ENCODE measurements around the gene SSH2. TPM values are rescaled to one million over a fixed set of nuclear protein-coding genes. Genes with fewer than 3 reads are reported as not detected.

Gene SSH2
- total RNA-seq, 1 experiment from 2014 or later = 14.6 TPM

- H3K79me2 ChIP-seq (ENCODE audit: insufficient read depth, low read length) = no peaks in the 10 kb centered on the region
- no peaks in the 10 kb centered on the region for H3K9me3 ChIP-seq (ENCODE audit: control insufficient read depth, low read depth, low read length)
- peak overlapping the region; percentile 74 to 84 for H3K4me3 Mint-ChIP-seq
- H3K4me2 ChIP-seq (ENCODE audit: insufficient read depth, insufficient read length, low read length) = no peak overlapping the region
- H3K23ac ChIP-seq (ENCODE audit: insufficient read length, low read depth, low read length) = no peak overlapping the region
- TF ChIP-seq, protein P1, sequence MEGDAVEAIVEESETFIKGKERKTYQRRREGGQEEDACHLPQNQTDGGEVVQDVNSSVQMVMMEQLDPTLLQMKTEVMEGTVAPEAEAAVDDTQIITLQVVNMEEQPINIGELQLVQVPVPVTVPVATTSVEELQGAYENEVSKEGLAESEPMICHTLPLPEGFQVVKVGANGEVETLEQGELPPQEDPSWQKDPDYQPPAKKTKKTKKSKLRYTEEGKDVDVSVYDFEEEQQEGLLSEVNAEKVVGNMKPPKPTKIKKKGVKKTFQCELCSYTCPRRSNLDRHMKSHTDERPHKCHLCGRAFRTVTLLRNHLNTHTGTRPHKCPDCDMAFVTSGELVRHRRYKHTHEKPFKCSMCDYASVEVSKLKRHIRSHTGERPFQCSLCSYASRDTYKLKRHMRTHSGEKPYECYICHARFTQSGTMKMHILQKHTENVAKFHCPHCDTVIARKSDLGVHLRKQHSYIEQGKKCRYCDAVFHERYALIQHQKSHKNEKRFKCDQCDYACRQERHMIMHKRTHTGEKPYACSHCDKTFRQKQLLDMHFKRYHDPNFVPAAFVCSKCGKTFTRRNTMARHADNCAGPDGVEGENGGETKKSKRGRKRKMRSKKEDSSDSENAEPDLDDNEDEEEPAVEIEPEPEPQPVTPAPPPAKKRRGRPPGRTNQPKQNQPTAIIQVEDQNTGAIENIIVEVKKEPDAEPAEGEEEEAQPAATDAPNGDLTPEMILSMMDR (conservative IDR thresholded peaks at IDR 0.05) = no peak
- peaks cover 2% of the 10 kb centered on the region; the same call in 1 of the 2 replicates for H3K27me3 ChIP-seq (ENCODE audit: insufficient read depth, low read length)
- no peak overlapping the region for H3K27ac ChIP-seq (ENCODE audit: insufficient read length, low read depth, low read length)
- no peak overlapping the region for H2BK12ac ChIP-seq (ENCODE audit: insufficient read length, low read depth, low read length)
- H3K79me1 ChIP-seq (ENCODE audit: insufficient read depth, low read depth, low read length, poor library complexity, severe bottlenecking) = no peaks in the 10 kb centered on the region
- peaks cover 66% of the 10 kb centered on the region for H3K27me3 Mint-ChIP-seq (ENCODE audit: low read depth)
- H3K23me2 ChIP-seq (ENCODE audit: insufficient read length, low read depth, low read length, poor library complexity, severe bottlenecking) = peaks cover 11% of the 10 kb centered on the region
- H4K20me1 ChIP-seq (ENCODE audit: control insufficient read depth, insufficient read depth, insufficient read length) = no peaks in the 10 kb centered on the region
- no peak overlapping the region for H4K5ac ChIP-seq (ENCODE audit: insufficient read length, low read depth, low read length)
- no peak overlapping the region for H4K8ac ChIP-seq (replicated peaks; ENCODE audit: insufficient read length, low read depth, low read length)
- no peak overlapping the region for H3T11ph ChIP-seq (ENCODE audit: low read length)
- H2BK5ac ChIP-seq (ENCODE audit: insufficient read length, low read length) = no peak overlapping the region
- no peak overlapping the region for H2AFZ ChIP-seq (ENCODE audit: low read length)
- no peak overlapping the region for H3K9ac ChIP-seq (ENCODE audit: extremely low read depth, insufficient read length, low read length)
- H4K91ac ChIP-seq (ENCODE audit: insufficient read length, low read depth, low read length) = no peak overlapping the region
- no peak overlapping the region for H2BK15ac ChIP-seq (ENCODE audit: low read depth, low read length)
- H3K36me3 Mint-ChIP-seq (ENCODE audit: insufficient read depth in 1 of 3, low read depth in 3 of 3) = no peaks in the 10 kb centered on the region
- H3K4me1 Mint-ChIP-seq = peaks cover 41 to 63% of the 10 kb centered on the region in 2 experiments
- peak overlapping the region in 1 of 3 experiments; percentile 75; a peak in 1 of 7 replicates for H3K27ac Mint-ChIP-seq
- no peak overlapping the region for H3K4ac ChIP-seq (ENCODE audit: low read depth, low read length)
- no peaks in the 10 kb centered on the region for H3K9me3 Mint-ChIP-seq
- H2BK20ac ChIP-seq (ENCODE audit: low read depth, low read length, poor library complexity, severe bottlenecking) = no peak overlapping the region
- no peak overlapping the region for H3K14ac ChIP-seq (ENCODE audit: insufficient read depth, low read length)
- DNase-seq = no peak
- no peak overlapping the region for H3K56ac ChIP-seq (ENCODE audit: insufficient read length, low read depth, low read length)
- H2AK5ac ChIP-seq (ENCODE audit: insufficient read length, low read length) = no peak overlapping the region
- peaks cover 5% of the 10 kb centered on the region; the same call in 1 of the 2 replicates for H3K4me1 ChIP-seq (ENCODE audit: insufficient read depth, low read length)
- no peak overlapping the region for H3K18ac ChIP-seq (ENCODE audit: insufficient read length, low read depth, low read length)
- H2BK120ac ChIP-seq (ENCODE audit: low read depth, low read length, poor library complexity, severe bottlenecking) = no peak overlapping the region
- WGBS (ENCODE audit: extremely low coverage, insufficient read length, low lambda C conversion rate) = no CpG with 5 or more reads among the region's 8 CpGs
Observed at GRCh38 chr17:29621751-29622194, 308.3 kb downstream of the SSH2 start.

Data from H9 (cell line).